GM12878 (cell line): ENCODE results near the gene PTTG1. TPM values are rescaled to one million over a fixed set of nuclear protein-coding genes. Genes with fewer than 3 reads are reported as not detected.

Experiments
- ATAC-seq: fragments of 200-7000 bp; cut with Tn5 transposase; 3 replicates; pipeline ENCODE4 v1.9.1; 2020; ENCODE audit warnings: mild to moderate bottlenecking, moderate library complexity
- BruUV-seq: library from RNA; stranded (reverse); fragments of 400-500 nt; replicated peaks from 2 replicates; lab custom pipeline; 2021; lab: Mats Ljungman, UMichigan
- CTCF ChIA-PET: fragments of 300-600 bp; sonication (Branson Sonifier 250); formaldehyde crosslinking; extraction: SDS; loops from one replicate; lab custom pipeline; 2021; ENCODE audit warnings: inconsistent platforms; lab: Yijun Ruan, JAX
- POLR2A ChIA-PET: fragments of 350-600 bp; formaldehyde crosslinking; extraction: SDS; loops from one replicate; lab custom pipeline; 2021; ENCODE audit warnings: inconsistent platforms; lab: Charles Lee
- RAD21 ChIA-PET: fragments of 300-600 bp; sonication (Branson Sonifier 250); formaldehyde crosslinking; loops from one replicate; lab custom pipeline; 2023; ENCODE audit warnings: antibody characterized with exemption; ENCODE audit not compliant: unreplicated experiment; lab: Charles Lee
- SMC1A ChIA-PET: fragments of 300-600 bp; sonication (Branson Sonifier 250); formaldehyde crosslinking; loops from one replicate; lab custom pipeline; 2023; ENCODE audit not compliant: unreplicated experiment, uncharacterized antibody; lab: Charles Lee
- DNase-seq: peaks from one replicate; pipeline ENCODE4 v3.0.0-alpha.2; 2011; ENCODE audit warnings: low read depth, low spot score
- FAIRE-seq: peaks from 3 replicates; lab custom pipeline; 2011; peaks lifted over from hg19 to GRCh38; lab: Jason Lieb, UNC
- H2AFZ ChIP-seq: 2 replicates; pipeline ENCODE4 v1.6.0; 2011; ENCODE audit warnings: low read depth, low read length, control low read depth; ENCODE audit not compliant: control insufficient read depth
- H3K27ac ChIP-seq: 2 replicates; pipeline ENCODE4 v1.5.1; 2011; ENCODE audit warnings: control low read depth; ENCODE audit not compliant: control insufficient read depth, insufficient read depth
- H3K27me3 ChIP-seq, 2 experiments: replicated peaks in 1 of 2; 2 replicates each; pipeline versions ENCODE4 v1.6.0 to v1.6.1; 2011; ENCODE audit warnings: low read length in 1 of 2; ENCODE audit not compliant: control insufficient read depth in 2 of 2, insufficient read depth in 2 of 2
- H3K36me3 ChIP-seq, 2 experiments: 2 replicates each; pipeline ENCODE4 v1.5.1; 2011; ENCODE audit warnings: low read length in 1 of 2; ENCODE audit not compliant: control insufficient read depth in 2 of 2, insufficient read depth in 2 of 2
- H3K4me1 ChIP-seq: 2 replicates; pipeline ENCODE4 v1.6.1; 2011; ENCODE audit warnings: mild to moderate bottlenecking, low read length, moderate library complexity, mixed read lengths; ENCODE audit not compliant: control insufficient read depth, insufficient read depth
- H3K4me2 ChIP-seq: 2 replicates; pipeline ENCODE4 v1.6.0; 2011; ENCODE audit warnings: control low read depth; ENCODE audit not compliant: control insufficient read depth, insufficient read depth
- H3K4me3 ChIP-seq: fragments of 200-600 bp; sonication (generic); 2 replicates; pipeline ENCODE4 v1.5.1; 2016
- H3K79me2 ChIP-seq: 2 replicates; pipeline ENCODE4 v1.6.0; 2011; ENCODE audit warnings: low read length; ENCODE audit not compliant: control insufficient read depth, insufficient read depth
- H3K9ac ChIP-seq: 2 replicates; pipeline ENCODE4 v1.8.0; 2011; ENCODE audit warnings: low read length, control low read depth, mixed read lengths; ENCODE audit not compliant: control insufficient read depth, insufficient read depth
- H3K9me3 ChIP-seq: replicated peaks from 3 replicates; pipeline ENCODE4 v1.5.1; 2011; ENCODE audit warnings: mild to moderate bottlenecking, low read length; ENCODE audit not compliant: control insufficient read depth, insufficient read depth
- H4K20me1 ChIP-seq: 2 replicates; pipeline ENCODE4 v1.6.0; 2011; ENCODE audit not compliant: control insufficient read depth, insufficient read depth
- DPF2 ChIP-seq: fragments of 450-650 bp; IDR thresholded peaks from 2 replicates; pipeline ENCODE4 v1.6.1; 2017; ENCODE audit warnings: mild to moderate bottlenecking
- FOXM1 ChIP-seq: IDR thresholded peaks from 2 replicates; pipeline ENCODE4 v1.6.1; 2012; ENCODE audit warnings: low read depth, mild to moderate bottlenecking, inconsistent platforms, low read length, moderate library complexity
- GABPA ChIP-seq: IDR thresholded peaks from 2 replicates; pipeline ENCODE4 v1.6.1; 2014; ENCODE audit warnings: antibody characterized with exemption, low read depth, mild to moderate bottlenecking, inconsistent platforms
- IKZF2 ChIP-seq, 2 experiments: fragments of 450-650 bp; IDR thresholded peaks; 2 replicates each; pipeline ENCODE4 v1.6.1; 2017; ENCODE audit warnings: mild to moderate bottlenecking in 2 of 2, moderate library complexity in 2 of 2
- LARP7 ChIP-seq: fragments of 450-650 bp; IDR thresholded peaks from 2 replicates; pipeline ENCODE4 v1.6.1; 2017; ENCODE audit warnings: mild to moderate bottlenecking
- MTA2 ChIP-seq: fragments of 450-650 bp; IDR thresholded peaks from 2 replicates; pipeline ENCODE4 v1.6.1; 2016; ENCODE audit warnings: low read depth, mild to moderate bottlenecking, moderate library complexity
- MYC ChIP-seq: IDR thresholded peaks from 2 replicates; pipeline ENCODE4 v1.6.1; 2011; ENCODE audit warnings: mild to moderate bottlenecking, low read length, moderate library complexity, inconsistent platforms; ENCODE audit not compliant: insufficient read depth, insufficient replicate concordance, insufficient read length, severe bottlenecking
- NR2C1 ChIP-seq: fragments of 450-650 bp; IDR thresholded peaks from 2 replicates; pipeline ENCODE4 v1.6.1; 2017; ENCODE audit warnings: antibody characterized with exemption, mild to moderate bottlenecking, moderate library complexity
- RAD51 ChIP-seq: fragments of 450-650 bp; IDR thresholded peaks from 2 replicates; pipeline ENCODE4 v1.6.1; 2016; ENCODE audit warnings: moderate library complexity, mild to moderate bottlenecking, inconsistent platforms
- SMAD5 ChIP-seq: IDR thresholded peaks from 2 replicates; pipeline ENCODE4 v1.6.1; 2016; ENCODE audit warnings: antibody characterized with exemption, low read depth
- SREBF1 ChIP-seq: IDR thresholded peaks from 2 replicates; pipeline ENCODE4 v1.6.1; 2012; ENCODE audit warnings: mild to moderate bottlenecking, low read length
- SRF ChIP-seq, 2 experiments: IDR thresholded peaks; 2 replicates each; pipeline ENCODE4 v1.6.1; 2011; ENCODE audit warnings: low read depth in 2 of 2, low read length in 2 of 2, mild to moderate bottlenecking in 1 of 2, moderate library complexity in 1 of 2
- YBX1 ChIP-seq: fragments of 450-650 bp; IDR thresholded peaks from 2 replicates; pipeline ENCODE4 v1.6.1; 2016; ENCODE audit warnings: antibody characterized with exemption
- ZBED1 ChIP-seq: IDR thresholded peaks from 2 replicates; pipeline ENCODE4 v1.6.1; 2016; ENCODE audit warnings: borderline replicate concordance
- WGBS: methylation state at CpG from one replicate; pipeline ENCODE4 v1.1.6; 2016; ENCODE audit warnings: low lambda C conversion rate; ENCODE audit not compliant: insufficient replicate concordance, insufficient coverage; ENCODE audit errors: missing lambda C conversion rate; 5-methylcytosine and 5-hydroxymethylcytosine counted together
- in situ Hi-C: fragments of 300-500 bp; cut with MboI; formaldehyde crosslinking; loops from 9 replicates; pipeline ENCODE4 v1.14.3; 2018; ENCODE audit warnings: mixed read lengths
- intact Hi-C: fragments of 100-400 bp; cut with micrococcal nuclease; formaldehyde crosslinking; loops from one replicate; pipeline ENCODE4 v1.14.2; 2022; ENCODE audit not compliant: unreplicated experiment
- polyA plus RNA-seq, 11 experiments: library from polyadenylated mRNA; depleted of rRNA in 4 of 11; unstranded in 6 of 11; stranded (reverse) in 5 of 11; fragments of >200 nt; fragmentation: Nextera tagmentation in 4 of 11; fragmentation: Illumina TruSeq in 1 of 11; extraction: Ambion mirVana in 4 of 11; extraction: Trizol in 1 of 11; gene quantifications; 1 replicate in 1 of 11; 2 replicates in 10 of 11; pipeline versions ENCODE4 v1.2.1 to v1.2.3, GENCODE V29; 2011 to 2016; ENCODE audit warnings: inconsistent platforms in 2 of 11, missing spikeins in 2 of 11, low read depth in 1 of 11
- total RNA-seq, 4 experiments: library from RNA; depleted of rRNA in 3 of 4; stranded (reverse); fragments of >200 nt in 3 of 4; fragmentation: Illumina TruSeq in 1 of 4; extraction: Trizol in 1 of 4; gene quantifications; 2 replicates each; pipeline versions ENCODE4 v1.2.1 to v1.2.3, GENCODE V29; 2013 to 2021
- TF ChIP-seq, protein P1 (sequence below): fragments of 450-650 bp; IDR thresholded peaks from 2 replicates; pipeline ENCODE4 v1.6.1; 2017; ENCODE audit warnings: mild to moderate bottlenecking
- TF ChIP-seq, protein P2 (sequence below): IDR thresholded peaks from 2 replicates; pipeline ENCODE4 v1.6.1; 2012; ENCODE audit warnings: mild to moderate bottlenecking, low read depth, low read length
- TF ChIP-seq, protein P3 (sequence below): fragments of 450-650 bp; IDR thresholded peaks from 2 replicates; pipeline ENCODE4 v1.6.1; 2017; ENCODE audit warnings: borderline replicate concordance

The PTTG1 gene
- total and polyA plus RNA-seq, 10 of the 15 experiments (the other 5 are each of a cell fraction or from before 2014, with no cell fraction given): 154 to 1,033 (median 377) TPM

DNA sequence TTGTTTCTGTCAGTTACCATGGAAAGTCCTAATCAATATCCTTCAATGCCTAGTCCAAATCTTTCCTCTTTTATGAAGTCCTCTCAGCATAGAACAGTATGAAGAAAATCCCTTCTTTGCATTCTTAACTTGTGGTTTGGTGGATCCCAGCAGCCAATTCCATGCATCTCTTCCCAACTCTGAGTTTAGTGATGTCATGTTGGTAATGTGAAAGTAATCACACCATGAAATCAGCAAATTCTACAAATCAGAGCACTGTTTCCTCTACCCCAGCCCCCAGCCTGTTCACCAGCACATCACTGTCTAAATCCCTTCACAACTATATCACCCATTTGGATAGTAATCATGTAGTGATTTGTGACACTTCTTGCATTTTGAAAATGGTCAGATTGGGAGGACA, 46.5 kb upstream of the PTTG1 start (continued):
- TF ChIP-seq, protein P1, sequence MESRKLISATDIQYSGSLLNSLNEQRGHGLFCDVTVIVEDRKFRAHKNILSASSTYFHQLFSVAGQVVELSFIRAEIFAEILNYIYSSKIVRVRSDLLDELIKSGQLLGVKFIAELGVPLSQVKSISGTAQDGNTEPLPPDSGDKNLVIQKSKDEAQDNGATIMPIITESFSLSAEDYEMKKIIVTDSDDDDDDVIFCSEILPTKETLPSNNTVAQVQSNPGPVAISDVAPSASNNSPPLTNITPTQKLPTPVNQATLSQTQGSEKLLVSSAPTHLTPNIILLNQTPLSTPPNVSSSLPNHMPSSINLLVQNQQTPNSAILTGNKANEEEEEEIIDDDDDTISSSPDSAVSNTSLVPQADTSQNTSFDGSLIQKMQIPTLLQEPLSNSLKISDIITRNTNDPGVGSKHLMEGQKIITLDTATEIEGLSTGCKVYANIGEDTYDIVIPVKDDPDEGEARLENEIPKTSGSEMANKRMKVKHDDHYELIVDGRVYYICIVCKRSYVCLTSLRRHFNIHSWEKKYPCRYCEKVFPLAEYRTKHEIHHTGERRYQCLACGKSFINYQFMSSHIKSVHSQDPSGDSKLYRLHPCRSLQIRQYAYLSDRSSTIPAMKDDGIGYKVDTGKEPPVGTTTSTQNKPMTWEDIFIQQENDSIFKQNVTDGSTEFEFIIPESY: no peak
- TF ChIP-seq RAD51 (no peak), LARP7 (no peak), ZBED1 (no peak)

DNA sequence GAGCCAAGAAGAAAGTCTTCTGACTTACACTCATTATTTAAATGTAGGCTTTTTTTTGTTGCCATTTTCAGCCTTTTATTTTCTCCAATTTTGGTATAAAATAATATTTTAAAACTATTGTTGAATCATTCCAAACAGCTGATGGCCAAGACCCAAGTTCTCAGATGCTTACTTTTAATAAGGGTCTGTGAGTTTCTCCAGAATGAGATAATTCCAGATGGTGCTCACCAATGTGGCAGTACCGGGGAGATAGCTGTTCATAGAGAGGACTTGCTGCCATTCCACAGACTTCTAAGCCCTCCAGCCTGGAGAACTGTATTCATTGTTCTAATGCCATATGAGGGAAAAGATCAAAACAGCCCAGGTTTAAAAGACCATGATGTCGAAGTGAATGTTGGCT, 46.0 kb upstream of the PTTG1 start:
- no peak overlapping the region for H3K27ac ChIP-seq
- WGBS: 19% methylated on average over 2 of the region's 2 CpGs
- H3K27me3 ChIP-seq: peaks cover under 1 to 8% of the 10 kb centered on the region in 2 experiments; a peak in 2 of 4 replicates
- no peak overlapping the region for H3K9ac ChIP-seq
- POLR2A ChIA-PET: no interaction called here
- H3K9me3 ChIP-seq: no peaks in the 10 kb centered on the region
- intact Hi-C loops: no loop called here
- no peak overlapping the region for H3K4me2 ChIP-seq
- no peaks in the 10 kb centered on the region for H3K79me2 ChIP-seq
- in situ Hi-C loops: no loop called here
- no peaks in the 10 kb centered on the region for H4K20me1 ChIP-seq
- no peaks in the 10 kb centered on the region for H3K4me1 ChIP-seq
- SMC1A ChIA-PET: interaction anchor here (0.6 kb wide), 1 partner anchor 645 kb away, joined by 3 read pairs; no protein-coding TSS in a partner anchor
- H2AFZ ChIP-seq: no peak overlapping the region
- CTCF ChIA-PET: no interaction called here
- RAD21 ChIA-PET: no interaction called here
- FAIRE-seq: no peak
- no peak overlapping the region for H3K4me3 ChIP-seq
- no peak for DNase-seq
- no peaks in the 10 kb centered on the region for H3K36me3 ChIP-seq
- no TSS peak for BruUV-seq
- ATAC-seq: no peak
- TF ChIP-seq GABPA (no peak), LARP7 (no peak), YBX1 (no peak), SMAD5 (no peak), IKZF2 (IDR thresholded peaks at IDR 0.05) (no peak), MYC (no peak), FOXM1 (no peak), DPF2 (no peak), NR2C1 (no peak), SREBF1 (no peak), SRF (IDR thresholded peaks at IDR 0.05; ENCODE audit: low read depth in 2 of 2, low read length in 2 of 2) (no peak), MTA2 (no peak)
- TF ChIP-seq, protein P2, sequence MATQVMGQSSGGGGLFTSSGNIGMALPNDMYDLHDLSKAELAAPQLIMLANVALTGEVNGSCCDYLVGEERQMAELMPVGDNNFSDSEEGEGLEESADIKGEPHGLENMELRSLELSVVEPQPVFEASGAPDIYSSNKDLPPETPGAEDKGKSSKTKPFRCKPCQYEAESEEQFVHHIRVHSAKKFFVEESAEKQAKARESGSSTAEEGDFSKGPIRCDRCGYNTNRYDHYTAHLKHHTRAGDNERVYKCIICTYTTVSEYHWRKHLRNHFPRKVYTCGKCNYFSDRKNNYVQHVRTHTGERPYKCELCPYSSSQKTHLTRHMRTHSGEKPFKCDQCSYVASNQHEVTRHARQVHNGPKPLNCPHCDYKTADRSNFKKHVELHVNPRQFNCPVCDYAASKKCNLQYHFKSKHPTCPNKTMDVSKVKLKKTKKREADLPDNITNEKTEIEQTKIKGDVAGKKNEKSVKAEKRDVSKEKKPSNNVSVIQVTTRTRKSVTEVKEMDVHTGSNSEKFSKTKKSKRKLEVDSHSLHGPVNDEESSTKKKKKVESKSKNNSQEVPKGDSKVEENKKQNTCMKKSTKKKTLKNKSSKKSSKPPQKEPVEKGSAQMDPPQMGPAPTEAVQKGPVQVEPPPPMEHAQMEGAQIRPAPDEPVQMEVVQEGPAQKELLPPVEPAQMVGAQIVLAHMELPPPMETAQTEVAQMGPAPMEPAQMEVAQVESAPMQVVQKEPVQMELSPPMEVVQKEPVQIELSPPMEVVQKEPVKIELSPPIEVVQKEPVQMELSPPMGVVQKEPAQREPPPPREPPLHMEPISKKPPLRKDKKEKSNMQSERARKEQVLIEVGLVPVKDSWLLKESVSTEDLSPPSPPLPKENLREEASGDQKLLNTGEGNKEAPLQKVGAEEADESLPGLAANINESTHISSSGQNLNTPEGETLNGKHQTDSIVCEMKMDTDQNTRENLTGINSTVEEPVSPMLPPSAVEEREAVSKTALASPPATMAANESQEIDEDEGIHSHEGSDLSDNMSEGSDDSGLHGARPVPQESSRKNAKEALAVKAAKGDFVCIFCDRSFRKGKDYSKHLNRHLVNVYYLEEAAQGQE: no peak
- TF ChIP-seq, protein P3, sequence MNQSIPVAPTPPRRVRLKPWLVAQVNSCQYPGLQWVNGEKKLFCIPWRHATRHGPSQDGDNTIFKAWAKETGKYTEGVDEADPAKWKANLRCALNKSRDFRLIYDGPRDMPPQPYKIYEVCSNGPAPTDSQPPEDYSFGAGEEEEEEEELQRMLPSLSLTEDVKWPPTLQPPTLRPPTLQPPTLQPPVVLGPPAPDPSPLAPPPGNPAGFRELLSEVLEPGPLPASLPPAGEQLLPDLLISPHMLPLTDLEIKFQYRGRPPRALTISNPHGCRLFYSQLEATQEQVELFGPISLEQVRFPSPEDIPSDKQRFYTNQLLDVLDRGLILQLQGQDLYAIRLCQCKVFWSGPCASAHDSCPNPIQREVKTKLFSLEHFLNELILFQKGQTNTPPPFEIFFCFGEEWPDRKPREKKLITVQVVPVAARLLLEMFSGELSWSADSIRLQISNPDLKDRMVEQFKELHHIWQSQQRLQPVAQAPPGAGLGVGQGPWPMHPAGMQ: no peak
